SHP77 (cell line): Measurements from ENCODE around the gene GPR119.
"Not testable (repeated sequence)": the region's sequence is repeated elsewhere in the genome, so short reads cannot be mapped to it uniquely, and the experiment has no call there.

ENCODE experiments used
- DNase-seq, 2 experiments: peaks; one replicate each; lab custom pipeline; 2025; lab: John Stamatoyannopoulos, UW

GPR119 gene

DNA sequence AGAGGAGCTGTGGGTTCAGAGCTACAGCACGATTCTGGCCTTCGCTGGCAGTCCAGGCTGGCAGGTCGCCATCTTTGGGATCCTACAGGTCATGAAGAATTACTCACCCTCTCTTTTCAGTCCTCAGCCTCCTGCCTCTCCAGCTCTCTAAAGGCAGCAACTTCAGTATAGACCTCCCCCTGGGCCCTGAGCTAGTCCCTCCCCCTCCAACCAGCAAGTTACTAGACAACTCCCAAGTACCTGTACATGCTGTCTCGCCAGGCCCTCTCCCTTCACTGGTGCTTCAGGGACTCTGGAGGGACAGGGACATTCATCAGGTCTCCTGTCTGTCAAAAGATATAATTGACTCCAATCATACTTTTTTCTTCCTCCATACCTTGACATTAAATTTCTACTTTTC is at the start of gene GPR119:
Gene GPR119 (minus strand): TSS at position 155 of the 400 bp plus-strand sequence. CDS start 227 bp downstream, outside the sequence.
- DNase-seq, result no peak

- DNase-seq, result not testable (repeated sequence)
Observed at GRCh38 chrX:130429236-130429635, 43.8 kb upstream of the GPR119 start.

GRCh38 chrX:130426531-130426930 is 41.1 kb upstream of the GPR119 start:
- no peak for DNase-seq

DNA sequence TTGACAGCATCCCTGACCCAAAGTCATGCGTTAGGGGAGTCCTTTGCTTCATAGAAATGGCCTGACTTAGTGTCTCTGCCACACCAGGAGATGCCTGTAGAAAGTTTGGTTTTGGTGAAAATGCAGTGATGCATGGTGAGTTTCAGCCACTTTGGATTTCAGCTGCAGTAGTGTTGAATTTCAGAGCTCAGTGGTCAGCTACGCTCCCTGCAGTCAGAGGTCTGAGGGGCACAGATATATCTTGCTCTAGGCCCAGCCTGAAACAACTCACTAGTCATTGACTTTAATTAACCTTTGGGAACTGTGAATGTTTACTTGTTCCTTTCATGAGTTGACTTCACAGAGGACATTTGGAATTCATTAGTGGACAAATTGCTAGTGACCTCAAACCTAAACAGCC is 33.8 kb upstream of the GPR119 start:
- no peak for DNase-seq

GRCh38 chrX:130418740-130419139 is 33.3 kb upstream of the GPR119 start:
- DNase-seq, result no peak

DNA sequence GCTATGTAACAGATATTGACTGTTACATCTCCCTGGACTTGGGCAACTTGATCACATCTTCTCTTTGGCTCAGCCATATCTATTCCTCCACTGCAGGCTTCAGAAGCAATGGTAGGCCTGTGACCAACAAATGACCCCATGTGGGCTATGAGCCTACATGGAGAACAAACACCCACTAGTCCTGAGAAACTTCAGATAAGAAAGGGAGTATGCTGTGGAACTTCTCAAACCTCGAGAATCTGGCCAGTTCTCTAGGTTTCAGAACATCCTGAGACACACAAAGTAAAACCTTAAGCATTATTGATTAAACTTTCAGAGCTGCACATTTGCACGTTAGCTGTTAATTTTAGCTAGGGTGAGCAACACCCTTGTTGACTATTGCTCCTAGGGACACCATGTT is 32.6 kb upstream of the GPR119 start:
- no peak for DNase-seq

- DNase-seq, result no peak
Observed at GRCh38 chrX:130416785-130417184, 31.3 kb upstream of the GPR119 start.

DNA sequence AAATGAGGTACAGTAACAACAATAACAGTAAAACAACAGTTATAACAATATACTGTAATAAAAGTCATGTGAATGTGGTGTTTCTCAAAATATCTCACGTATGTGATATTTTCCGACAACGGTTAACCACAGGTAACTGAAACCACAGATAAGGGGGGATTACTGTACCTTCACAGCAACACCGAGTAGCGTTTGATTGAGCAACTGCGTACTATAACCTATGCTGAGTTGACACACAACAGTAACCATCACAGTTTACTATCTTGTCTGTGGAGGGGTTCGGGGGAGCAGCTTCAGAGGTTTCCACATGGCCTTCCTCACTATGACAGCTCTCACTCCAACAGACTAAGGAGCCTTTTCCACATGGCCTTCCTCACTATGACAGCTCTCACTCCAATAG is 29.7 kb upstream of the GPR119 start:
- no peak for DNase-seq

DNA sequence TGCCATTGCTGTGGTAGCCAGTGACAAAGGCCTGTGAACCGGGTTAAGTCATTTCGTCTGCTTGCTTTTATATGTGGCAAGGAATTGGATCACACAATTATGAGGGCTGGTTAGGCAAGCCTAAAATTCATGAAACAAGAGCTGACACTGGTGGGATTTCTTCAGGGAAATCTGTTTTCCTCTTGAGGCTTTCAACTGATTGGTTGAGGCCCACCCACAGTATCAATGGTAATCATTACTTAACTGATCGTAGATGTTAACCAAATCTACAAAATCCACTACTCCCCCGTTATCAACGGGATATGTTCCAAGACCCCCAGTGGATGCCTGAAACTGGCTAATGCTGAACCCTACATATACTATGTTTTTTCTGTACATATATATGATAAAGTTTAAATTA is 29.3 kb upstream of the GPR119 start:
- DNase-seq, result no peak

GRCh38 chrX:130413415-130413814 is 27.9 kb upstream of the GPR119 start:
- DNase-seq, result no peak

DNA sequence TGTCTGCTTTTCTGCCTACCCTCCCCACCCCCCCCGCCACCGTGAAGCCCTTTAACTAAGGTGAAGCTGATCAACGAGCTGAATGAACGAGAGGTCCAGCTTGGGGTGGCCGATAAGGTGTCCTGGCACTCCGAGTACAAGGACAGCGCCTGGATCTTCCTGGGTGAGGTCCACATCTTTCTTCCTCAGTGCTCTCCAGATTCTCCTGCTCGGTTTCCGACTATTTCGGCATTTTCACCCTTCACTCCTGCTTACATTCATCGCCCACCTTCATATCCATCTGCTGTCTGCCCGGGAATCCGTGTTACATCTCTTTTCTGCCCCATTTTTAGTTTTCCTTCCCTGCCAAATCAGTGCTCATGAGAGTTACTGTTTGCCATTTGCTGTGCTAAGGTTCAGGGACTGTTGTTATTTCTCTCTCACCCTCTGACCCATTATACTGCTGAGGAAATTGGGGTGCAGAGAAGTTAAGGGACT is 16.8 kb upstream of the GPR119 start:
- DNase-seq, result no peak

- peak; percentile 30 to 61 for DNase-seq
Observed at GRCh38 chrX:130401415-130402207, 16.1 kb upstream of the GPR119 start, which contains the start of gene RBMX2. RBMX2 (plus strand) TSS chrX:130401987; CDS start chrX:130402033, 46 bp downstream.

DNA sequence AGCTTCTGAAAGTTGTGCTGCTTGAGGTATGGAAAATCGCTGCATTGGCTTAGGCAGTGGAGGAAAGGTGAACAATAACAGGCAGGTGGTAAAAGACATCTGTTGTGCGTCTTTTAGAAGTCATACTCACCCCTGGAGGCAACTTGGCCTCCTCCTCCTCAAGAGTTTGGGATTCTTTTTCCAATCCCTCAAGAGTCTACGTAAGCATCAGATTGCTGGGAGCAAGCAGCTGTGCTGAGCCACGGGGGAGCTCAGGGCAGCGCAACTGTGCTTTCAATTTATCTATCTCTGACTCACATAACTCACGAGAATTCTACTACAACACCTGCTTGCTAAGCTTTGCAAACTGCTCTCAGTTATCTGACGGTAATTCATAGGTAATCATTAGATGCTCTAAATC is 9.9 kb upstream of the GPR119 start:
- DNase-seq, result no peak

GRCh38 chrX:130393451-130394074 is 8.1 kb upstream of the GPR119 start:
- DNase-seq, result peak in 1 of 2 experiments; percentile 33

DNA sequence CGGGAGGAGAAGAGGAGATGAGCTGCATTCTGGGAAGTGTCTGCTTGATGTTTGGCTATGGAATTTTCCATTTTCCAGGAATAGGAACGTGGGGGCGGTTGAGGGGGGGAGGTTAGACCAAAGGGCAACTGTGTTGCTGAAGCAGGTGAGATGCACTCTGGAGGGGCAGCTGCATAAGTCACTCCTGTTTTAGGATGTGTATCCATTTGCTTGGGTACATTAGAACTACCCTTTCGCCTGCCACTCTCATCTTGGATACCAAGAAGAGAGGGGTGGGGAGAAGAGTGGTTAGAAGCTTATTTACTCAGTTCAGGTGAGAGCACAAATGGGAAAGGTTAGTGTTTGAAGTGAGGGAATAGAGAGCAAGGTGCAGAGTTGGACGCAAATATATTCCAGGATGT is 934 bp upstream of the GPR119 start:
- no peak for DNase-seq

DNA sequence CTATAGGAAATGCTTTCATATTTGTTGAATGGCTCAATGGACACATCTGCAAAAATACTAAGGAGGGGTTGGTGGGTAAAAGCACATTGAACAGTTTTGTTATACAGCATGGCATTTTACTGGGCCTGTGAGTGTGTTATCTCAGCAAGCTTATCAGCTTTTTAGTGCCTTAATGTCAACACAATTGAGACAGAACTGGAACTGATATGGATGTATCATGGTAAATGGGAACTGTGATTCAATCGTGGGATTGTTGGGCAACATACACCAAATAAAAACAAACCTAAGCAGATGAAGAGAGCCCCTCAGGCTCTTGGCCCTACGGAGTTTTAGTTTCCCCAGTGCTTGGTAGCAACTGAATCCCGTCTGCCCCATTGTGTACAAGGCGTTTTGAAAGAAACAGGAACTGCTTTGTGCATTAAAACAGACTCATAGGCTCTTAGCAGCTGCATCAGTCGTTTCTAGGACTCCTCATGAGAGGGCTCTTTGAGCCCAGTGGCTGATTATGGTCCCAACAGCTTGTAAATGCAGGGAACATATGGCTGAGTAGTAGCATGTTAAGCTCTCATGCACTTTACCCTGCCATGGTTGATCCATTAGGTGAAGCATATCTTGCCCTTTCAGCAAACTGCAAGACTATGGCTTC is 7.3 kb downstream of the GPR119 start:
- no peak for DNase-seq

- no peak for DNase-seq
Observed at GRCh38 chrX:130376077-130376476, 9.4 kb downstream of the GPR119 start.

GRCh38 chrX:130352050-130352449 is 33.4 kb downstream of the GPR119 start:
- DNase-seq, result not testable (repeated sequence)

DNA sequence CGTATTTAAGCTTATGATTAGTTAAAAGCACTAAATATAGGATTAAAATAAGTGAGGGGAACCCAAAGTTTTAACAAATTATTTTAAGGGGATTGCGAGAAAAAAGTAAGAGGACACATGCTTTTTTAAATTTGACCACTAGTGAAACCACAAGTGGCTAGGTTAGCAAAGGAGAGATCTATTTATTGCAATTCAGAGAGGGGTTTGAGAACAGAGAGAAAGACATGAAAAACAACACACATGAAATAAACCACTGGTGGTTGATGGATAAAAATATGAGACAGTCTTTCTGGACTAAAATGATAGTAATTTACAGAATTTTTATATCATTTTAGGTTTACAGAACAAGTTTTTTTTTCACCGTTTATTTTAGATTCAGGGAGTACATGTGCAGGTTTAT is 33.9 kb downstream of the GPR119 start:
- no peak for DNase-seq

DNA sequence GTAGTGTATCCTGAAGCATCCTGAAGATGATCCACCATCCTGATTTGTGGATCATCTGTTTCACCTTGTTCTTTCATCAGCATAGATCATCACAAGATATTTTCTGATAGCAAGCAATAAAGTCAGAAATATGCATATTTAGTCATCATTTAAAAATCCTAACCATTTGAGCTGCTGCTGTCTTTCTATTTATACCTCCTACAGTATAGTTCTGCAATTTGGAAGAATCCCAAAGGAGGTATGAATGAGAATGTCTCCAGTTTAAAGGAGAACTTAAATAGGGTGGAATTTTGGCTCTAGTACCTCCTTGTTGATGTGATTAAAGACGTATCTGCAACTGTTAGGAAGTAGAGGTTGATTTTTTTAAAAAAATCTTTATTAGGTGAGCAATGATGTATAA is 38.2 kb downstream of the GPR119 start:
- no peak for DNase-seq

- DNase-seq, result no peak
Observed at GRCh38 chrX:130343411-130343810, 42.1 kb downstream of the GPR119 start.

GRCh38 chrX:130340271-130340670 is 45.2 kb downstream of the GPR119 start:
- no peak for DNase-seq
